ENCODE measurements around the gene ZNF419. TPM values are rescaled to one million over a fixed set of nuclear protein-coding genes. Genes with fewer than 3 reads are reported as not detected.
"Not testable (repeated sequence)": the region's sequence is repeated elsewhere in the genome, so short reads cannot be mapped to it uniquely, and the experiment has no call there.

Gene ZNF419
- 8.0 and 10.0 TPM in 2 replicates for total RNA-seq

DNA sequence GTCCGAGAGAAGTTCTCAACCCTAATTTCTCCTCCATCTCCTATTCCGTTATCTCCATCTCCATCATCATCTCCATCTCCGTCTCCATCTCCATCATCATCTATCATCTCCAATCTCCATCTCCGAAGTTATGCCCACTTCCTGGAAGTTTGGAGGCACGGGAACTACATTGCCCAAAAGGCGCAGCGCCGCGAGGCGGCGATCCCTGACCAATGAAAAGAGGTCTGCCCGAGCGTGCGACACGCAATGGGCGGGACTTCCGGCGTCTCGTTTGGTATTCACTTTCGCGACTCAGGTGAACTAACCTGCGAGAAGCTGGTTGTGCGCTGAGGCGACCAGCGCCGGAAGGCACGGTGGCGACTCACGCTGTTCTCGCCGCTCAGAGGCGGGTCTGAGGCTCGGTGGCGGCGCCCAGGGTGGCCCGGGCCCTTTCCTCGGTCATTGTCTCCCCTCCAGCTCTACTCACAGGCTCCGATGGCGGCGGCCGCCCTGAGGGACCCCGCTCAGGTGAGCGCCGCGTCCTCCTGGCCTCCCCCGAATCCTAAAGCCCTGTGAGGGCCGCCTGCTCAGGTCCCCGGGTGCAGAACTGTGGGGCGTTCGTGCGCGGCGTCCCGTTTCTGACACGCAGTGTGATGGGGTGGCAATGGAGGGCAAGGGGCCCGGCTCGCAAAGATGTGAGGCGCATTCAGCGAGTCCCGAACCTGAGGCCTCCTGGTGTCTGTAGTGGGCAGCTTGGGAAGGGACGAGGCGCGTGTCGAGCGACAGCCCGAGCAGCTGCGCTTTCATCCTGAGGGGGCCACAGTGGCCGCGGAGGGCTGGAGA is at the start of gene ZNF419:
TSS of gene ZNF419 (plus strand) at position 274 of the 822 bp plus-strand sequence. CDS start at position 475, 201 bp downstream.
- intact Hi-C loops (cut with micrococcal nuclease) = loop anchor here (1.0 to 5.0 kb wide), 15 partner anchors 10 to 515 kb away; partner anchors contain the start of genes ZNF134, ZNF17, ZNF211 and ZNF416

DNA sequence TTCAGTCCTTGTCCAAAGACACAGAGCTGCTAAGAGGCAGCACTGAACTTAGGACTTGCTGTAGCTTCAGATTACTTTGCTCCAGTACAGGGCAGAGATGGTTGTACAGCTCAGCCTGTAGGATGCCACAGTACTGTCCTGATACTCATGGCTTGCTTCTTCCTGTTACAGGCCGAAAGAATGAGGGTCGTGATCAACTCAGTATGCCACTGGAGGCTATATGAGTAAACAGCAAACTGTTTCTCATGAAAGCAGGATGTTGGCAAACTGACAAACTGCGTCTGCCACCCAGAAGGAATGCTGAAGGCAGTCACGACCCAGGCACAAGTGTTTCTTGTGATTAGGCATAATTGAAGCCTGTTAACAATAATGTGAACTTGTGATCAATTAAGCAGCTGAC is 49.6 kb upstream of the ZNF419 start:
- intact Hi-C loops (cut with micrococcal nuclease) = loop anchor here (10.0 kb wide), 1 partner anchor 843 kb away; the partner anchor contains the start of gene ZNF71

DNA sequence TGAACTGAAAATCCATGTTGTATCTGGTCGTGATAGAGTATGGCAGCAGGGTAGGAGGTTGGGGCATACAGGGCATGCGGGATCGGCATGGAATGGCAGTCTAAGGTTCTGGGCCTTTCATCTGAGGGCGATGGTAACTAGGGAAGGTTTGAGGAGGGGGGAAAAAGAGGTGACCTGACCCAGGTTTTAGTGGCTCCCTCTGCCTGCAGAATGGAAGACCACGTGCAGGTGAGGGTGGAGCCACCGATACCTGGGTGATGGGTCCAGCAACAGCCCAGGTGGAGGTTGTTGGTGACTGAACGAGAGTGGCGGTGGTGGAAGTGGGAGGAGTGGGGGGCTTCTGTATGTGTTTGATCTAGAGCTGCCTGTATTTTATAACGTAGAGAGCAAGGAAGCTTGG is 48.6 kb upstream of the ZNF419 start:
- intact Hi-C loops (cut with micrococcal nuclease) = loop anchor here (1.0 to 10.0 kb wide), 2 partner anchors 89 to 844 kb away; partner anchors contain the start of gene ZNF71

- intact Hi-C loops (cut with micrococcal nuclease) = no loop called here
These were observed 45.4 kb upstream of the ZNF419 start for GRCh38 chr19:57441979-57442752.

GRCh38 chr19:57443121-57443696 is 44.3 kb upstream of the ZNF419 start:
- intact Hi-C loops (cut with micrococcal nuclease) = no loop called here

- intact Hi-C loops (cut with micrococcal nuclease) = no loop called here
These were observed 35.2 kb upstream of the ZNF419 start for GRCh38 chr19:57452307-57452706.

DNA sequence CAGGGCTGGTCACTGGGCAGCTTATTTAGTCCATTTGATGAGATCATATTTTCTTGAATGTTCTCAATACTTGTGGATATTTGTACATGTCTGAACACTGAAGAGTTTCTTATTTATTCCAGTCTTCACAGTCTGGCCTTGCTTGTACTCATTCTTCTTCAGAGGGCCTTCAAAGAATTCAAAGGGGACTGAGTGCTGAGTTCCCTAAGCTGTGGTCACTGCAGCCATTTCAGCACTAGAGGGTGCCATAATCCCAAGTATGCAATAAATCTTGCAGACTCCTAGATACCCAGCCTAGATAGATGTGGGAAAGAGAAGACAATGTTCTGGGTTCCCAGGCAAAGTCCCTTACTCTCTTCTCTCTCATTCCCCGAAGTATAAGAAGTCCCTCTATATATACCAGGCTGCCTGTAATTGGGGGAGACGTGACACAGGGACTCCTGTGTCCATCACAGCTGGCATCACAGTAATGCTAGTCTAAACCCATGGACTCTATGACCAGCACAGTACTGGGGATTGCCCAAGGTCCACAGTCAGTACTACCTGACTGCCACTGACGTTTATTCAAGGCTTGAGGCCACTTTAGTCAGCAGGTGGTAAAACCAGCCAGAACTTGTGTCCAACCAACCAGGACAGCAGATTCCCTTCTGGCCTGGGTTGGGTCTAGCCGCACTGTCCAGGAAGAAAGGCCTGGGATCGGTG is 21.7 kb upstream of the ZNF419 start:
- intact Hi-C loops (cut with micrococcal nuclease) = loop anchor here (1.0 kb wide), 3 partner anchors 437 to 1053 kb away; partner anchors contain the start of gene ZBTB45

GRCh38 chr19:57466489-57466888 is 21.1 kb upstream of the ZNF419 start:
- intact Hi-C loops (cut with micrococcal nuclease) = no loop called here

DNA sequence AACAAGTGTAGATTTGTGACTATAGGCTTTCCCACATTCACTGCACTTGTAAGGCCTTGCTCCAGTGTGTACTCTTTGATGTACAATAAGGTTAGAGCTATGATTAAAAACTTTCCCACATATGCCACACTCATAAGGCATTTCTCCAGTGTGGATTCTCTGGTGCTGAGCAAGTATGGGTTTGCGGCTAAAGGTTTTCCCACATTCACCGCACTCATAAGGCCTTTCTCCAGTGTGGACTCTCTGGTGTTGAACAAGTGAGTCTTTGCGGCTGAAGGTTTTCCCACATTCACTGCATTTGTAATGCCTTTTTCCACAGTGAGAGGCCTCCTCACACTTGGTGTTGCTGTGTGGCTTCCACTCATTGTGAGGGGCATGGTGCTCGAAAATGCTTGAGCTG is 13.9 kb upstream of the ZNF419 start:
- intact Hi-C loops (cut with micrococcal nuclease) = no loop called here

GRCh38 chr19:57477191-57478008 is 10.2 kb upstream of the ZNF419 start, which contains the start of gene ZNF772:
TSS of gene ZNF772 (minus strand) at chr19:57477566. CDS start at chr19:57477309, 257 bp downstream.
- intact Hi-C loops (cut with micrococcal nuclease) = loop anchor here (1.0 to 5.0 kb wide), 14 partner anchors 10 to 827 kb away; partner anchors contain the start of genes ERVK3-1, TRAPPC2B, ZNF17 and ZNF329

GRCh38 chr19:57488299-57488644 is 722 bp downstream of the ZNF419 start:
- intact Hi-C loops (cut with micrococcal nuclease) = loop anchor here (5.0 kb wide), 1 partner anchor 514 kb away; the partner anchor contains the start of gene ZNF606

- intact Hi-C loops (cut with micrococcal nuclease) = loop anchor here (1.0 to 10.0 kb wide), 18 partner anchors 12 to 1095 kb away; partner anchors contain the start of genes ZNF134, ZNF17, ZNF211 and ZNF419
These were observed 11.8 kb downstream of the ZNF419 start for GRCh38 chr19:57499332-57499679.

GRCh38 chr19:57499680-57500395 is 12.3 kb downstream of the ZNF419 start, which contains the start of gene ZNF773:
TSS of gene ZNF773 (plus strand) at chr19:57499938. CDS start at chr19:57500081, 143 bp downstream.
- intact Hi-C loops (cut with micrococcal nuclease) = loop anchor here (1.0 to 10.0 kb wide), 18 partner anchors 13 to 1096 kb away; partner anchors contain the start of genes ZNF134, ZNF17, ZNF211 and ZNF419

DNA sequence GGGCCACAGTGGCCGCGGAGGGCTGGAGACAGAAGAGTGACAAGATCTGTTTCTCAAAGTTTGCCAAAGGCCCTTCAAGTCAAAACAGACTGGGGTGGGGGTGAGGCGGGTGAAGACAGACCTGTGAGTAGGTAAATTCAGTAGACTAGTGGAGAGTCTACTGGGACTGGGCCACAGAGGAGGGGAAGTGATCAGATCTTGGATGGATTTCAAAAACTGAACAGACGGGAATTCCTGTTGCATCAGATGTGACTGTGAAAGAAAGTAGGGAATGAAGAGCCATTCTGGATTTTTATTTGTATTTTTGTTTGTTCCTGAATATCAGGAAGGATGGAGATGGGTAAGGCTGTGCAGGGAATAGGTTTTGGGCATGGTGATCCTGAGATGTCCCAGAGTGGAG is 12.8 kb downstream of the ZNF419 start:
- intact Hi-C loops (cut with micrococcal nuclease) = not testable (repeated sequence)

DNA sequence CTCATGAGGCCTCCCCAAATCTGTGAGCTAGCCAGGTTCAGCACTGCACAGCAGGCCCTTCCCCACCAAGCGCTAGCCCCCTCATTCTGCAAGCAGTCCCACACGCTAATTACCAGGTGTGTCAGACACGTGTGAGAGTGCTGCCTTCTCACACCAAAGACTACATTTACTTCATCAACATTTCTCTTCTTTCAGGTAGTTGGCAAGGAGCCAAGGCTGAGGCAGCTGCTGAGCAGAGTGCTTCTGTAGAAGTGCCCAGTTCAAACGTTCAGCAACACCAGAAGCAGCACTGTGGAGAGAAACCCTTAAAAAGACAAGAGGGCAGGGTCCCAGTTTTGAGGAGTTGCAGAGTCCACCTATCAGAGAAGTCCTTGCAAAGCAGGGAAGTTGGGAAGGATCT is 18.6 kb downstream of the ZNF419 start:
- intact Hi-C loops (cut with micrococcal nuclease) = no loop called here

DNA sequence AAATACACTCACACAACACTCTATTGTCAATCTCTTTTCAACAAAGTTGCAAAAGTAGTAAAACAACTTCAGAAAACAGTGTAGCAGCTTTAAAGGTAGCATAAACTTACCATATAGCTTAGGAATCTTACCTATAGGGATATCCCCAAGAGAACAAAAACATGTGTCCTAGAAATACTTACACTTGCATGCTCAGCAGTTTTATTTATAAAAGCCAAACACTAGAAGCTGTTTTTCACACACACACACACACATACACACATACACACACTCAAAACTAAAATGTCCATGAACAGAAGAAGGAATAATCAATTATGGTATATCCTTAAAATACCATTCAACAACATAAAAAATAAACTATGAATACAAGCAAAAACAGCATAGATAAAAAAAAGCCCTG is 23.9 kb downstream of the ZNF419 start:
- intact Hi-C loops (cut with micrococcal nuclease) = no loop called here

DNA sequence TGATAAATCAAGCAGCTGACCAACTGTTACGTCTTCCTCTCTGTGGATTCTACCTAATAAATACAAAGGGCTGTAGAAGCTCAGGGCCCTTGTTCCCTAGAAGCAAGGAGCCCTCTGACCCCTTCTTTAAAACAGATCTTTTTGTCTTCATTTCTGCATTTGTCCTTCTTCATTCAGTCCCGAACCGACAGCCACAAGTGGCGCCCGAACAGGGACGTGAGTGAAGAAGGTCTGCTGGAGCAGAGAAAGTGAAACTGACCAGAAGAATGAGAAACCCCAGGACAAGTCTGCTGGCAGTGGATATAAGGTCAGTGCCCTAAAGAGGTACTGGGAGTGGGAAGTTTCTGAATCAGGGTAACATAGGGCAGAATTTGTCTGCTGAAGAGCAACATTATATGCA is 25.3 kb downstream of the ZNF419 start:
- intact Hi-C loops (cut with micrococcal nuclease) = no loop called here

- intact Hi-C loops (cut with micrococcal nuclease) = no loop called here
These were observed 27.7 kb downstream of the ZNF419 start for GRCh38 chr19:57515255-57515654.

- intact Hi-C loops (cut with micrococcal nuclease) = not testable (repeated sequence)
These were observed 30.5 kb downstream of the ZNF419 start for GRCh38 chr19:57518021-57518420.
